H9 (cell line): Measurements from ENCODE around the gene GNB1L. TPM values are rescaled to one million over a fixed set of nuclear protein-coding genes. Genes with fewer than 3 reads are reported as not detected.

Experiments used
- DNase-seq: peaks from one replicate; pipeline ENCODE4 v3.0.0-alpha.2; 2017
- H2AFZ ChIP-seq: one replicate; pipeline ENCODE4 v1.6.1; 2013; ENCODE audit warnings: mild to moderate bottlenecking, low read length, control low read depth, moderate library complexity
- H2AK5ac ChIP-seq: 2 replicates; pipeline ENCODE4 v1.6.1; 2013; ENCODE audit warnings: low read length, control low read depth, mixed read lengths; ENCODE audit not compliant: insufficient read length
- H2BK120ac ChIP-seq: one replicate; pipeline ENCODE4 v1.6.1; 2013; ENCODE audit warnings: low read depth, mild to moderate bottlenecking, low read length, control low read depth, inconsistent platforms; ENCODE audit not compliant: poor library complexity, severe bottlenecking
- H2BK12ac ChIP-seq: 2 replicates; pipeline ENCODE4 v1.6.1; 2013; ENCODE audit warnings: low read length, control low read depth, mixed read lengths, low read depth; ENCODE audit not compliant: insufficient read length
- H2BK15ac ChIP-seq: 2 replicates; pipeline ENCODE4 v1.6.1; 2013; ENCODE audit warnings: low read depth, low read length, control low read depth
- H2BK20ac ChIP-seq: one replicate; pipeline ENCODE4 v1.6.1; 2013; ENCODE audit warnings: low read depth, mild to moderate bottlenecking, low read length, control low read depth, inconsistent platforms; ENCODE audit not compliant: poor library complexity, severe bottlenecking
- H2BK5ac ChIP-seq: 2 replicates; pipeline ENCODE4 v1.6.1; 2013; ENCODE audit warnings: low read length, control low read depth, mixed read lengths; ENCODE audit not compliant: insufficient read length
- H3K14ac ChIP-seq: 2 replicates; pipeline ENCODE4 v1.6.1; 2013; ENCODE audit warnings: low read length, control low read depth; ENCODE audit not compliant: insufficient read depth
- H3K18ac ChIP-seq: 2 replicates; pipeline ENCODE4 v1.6.1; 2013; ENCODE audit warnings: low read depth, mild to moderate bottlenecking, mixed read lengths, low read length, control low read depth; ENCODE audit not compliant: insufficient read length
- H3K23ac ChIP-seq: 2 replicates; pipeline ENCODE4 v1.6.1; 2013; ENCODE audit warnings: low read length, control low read depth, mixed read lengths, low read depth; ENCODE audit not compliant: insufficient read length
- H3K23me2 ChIP-seq: 2 replicates; pipeline ENCODE4 v1.6.1; 2013; ENCODE audit warnings: low read depth, mild to moderate bottlenecking, mixed read lengths, low read length, control low read depth; ENCODE audit not compliant: insufficient read length, poor library complexity, severe bottlenecking
- H3K27ac ChIP-seq: 2 replicates; pipeline ENCODE4 v1.5.1; 2013; ENCODE audit warnings: low read length, control low read depth, mixed read lengths, low read depth; ENCODE audit not compliant: insufficient read length
- H3K27me3 ChIP-seq: 2 replicates; pipeline ENCODE4 v1.6.1; 2013; ENCODE audit warnings: low read length, control low read depth, inconsistent platforms; ENCODE audit not compliant: insufficient read depth
- H3K4ac ChIP-seq: 2 replicates; pipeline ENCODE4 v1.6.1; 2013; ENCODE audit warnings: low read depth, mild to moderate bottlenecking, control low read depth, inconsistent platforms, low read length, moderate library complexity
- H3K4me1 ChIP-seq: 2 replicates; pipeline ENCODE4 v1.6.1; 2013; ENCODE audit warnings: low read length, control low read depth, inconsistent platforms; ENCODE audit not compliant: insufficient read depth
- H3K4me2 ChIP-seq: 2 replicates; pipeline ENCODE4 v1.6.1; 2013; ENCODE audit warnings: low read length, control low read depth, mixed read lengths; ENCODE audit not compliant: insufficient read length, insufficient read depth
- H3K56ac ChIP-seq: 2 replicates; pipeline ENCODE4 v1.6.1; 2013; ENCODE audit warnings: low read depth, mild to moderate bottlenecking, mixed read lengths, low read length, control low read depth; ENCODE audit not compliant: insufficient read length
- H3K79me1 ChIP-seq: 2 replicates; pipeline ENCODE4 v1.6.1; 2013; ENCODE audit warnings: low read depth, mild to moderate bottlenecking, moderate library complexity, low read length, control low read depth, inconsistent platforms; ENCODE audit not compliant: insufficient read depth, poor library complexity, severe bottlenecking
- H3K79me2 ChIP-seq: 2 replicates; pipeline ENCODE4 v1.6.1; 2013; ENCODE audit warnings: low read length, control low read depth, inconsistent platforms; ENCODE audit not compliant: insufficient read depth
- H3K9ac ChIP-seq: 2 replicates; pipeline ENCODE4 v1.6.1; 2013; ENCODE audit warnings: low read length, control low read depth, mixed read lengths; ENCODE audit not compliant: insufficient read length; ENCODE audit errors: extremely low read depth
- H3K9me3 ChIP-seq: one replicate; pipeline ENCODE4 v1.6.1; 2013; ENCODE audit warnings: low read depth, low read length, inconsistent platforms; ENCODE audit not compliant: control insufficient read depth
- H3T11ph ChIP-seq: one replicate; pipeline ENCODE4 v1.6.1; 2013; ENCODE audit warnings: mild to moderate bottlenecking, low read length, control low read depth, inconsistent platforms
- H4K20me1 ChIP-seq: one replicate; pipeline ENCODE4 v1.6.1; 2013; ENCODE audit not compliant: control insufficient read depth, insufficient read length, insufficient read depth
- H4K5ac ChIP-seq: 2 replicates; pipeline ENCODE4 v1.6.1; 2013; ENCODE audit warnings: low read depth, mild to moderate bottlenecking, mixed read lengths, low read length, control low read depth; ENCODE audit not compliant: insufficient read length
- H4K8ac ChIP-seq: replicated peaks from 2 replicates; pipeline ENCODE4 v1.6.1; 2013; ENCODE audit warnings: low read length, control low read depth, mixed read lengths, low read depth; ENCODE audit not compliant: insufficient read length
- H4K91ac ChIP-seq: 2 replicates; pipeline ENCODE4 v1.6.1; 2013; ENCODE audit warnings: low read depth, mild to moderate bottlenecking, moderate library complexity, mixed read lengths, low read length, control low read depth; ENCODE audit not compliant: insufficient read length
- H3K27ac Mint-ChIP-seq, 3 experiments: 2 replicates in 2 of 3; 3 replicates in 1 of 3; pipeline ENCODE4 v1.8.0; 2020 to 2021; ENCODE audit warnings: mixed read lengths in 3 of 3, mild to moderate bottlenecking in 1 of 3, moderate library complexity in 1 of 3
- H3K27me3 Mint-ChIP-seq: 2 replicates; pipeline ENCODE4 v1.8.0; 2021; ENCODE audit warnings: low read depth, mild to moderate bottlenecking, moderate library complexity, mixed read lengths
- H3K36me3 Mint-ChIP-seq, 3 experiments: 2 replicates in 2 of 3; 3 replicates in 1 of 3; pipeline ENCODE4 v1.8.0; 2020 to 2021; ENCODE audit warnings: low read depth in 3 of 3, mixed read lengths in 3 of 3; ENCODE audit not compliant: insufficient read depth in 1 of 3
- H3K4me1 Mint-ChIP-seq, 2 experiments: 2 replicates each; pipeline ENCODE4 v1.8.0; 2020; ENCODE audit warnings: mixed read lengths in 2 of 2
- H3K4me3 Mint-ChIP-seq, 2 experiments: 2 replicates in 1 of 2; 3 replicates in 1 of 2; pipeline ENCODE4 v1.8.0; 2020 to 2021; ENCODE audit warnings: mild to moderate bottlenecking in 2 of 2, mixed read lengths in 2 of 2, moderate library complexity in 1 of 2
- H3K9me3 Mint-ChIP-seq, 2 experiments: 2 replicates in 1 of 2; 3 replicates in 1 of 2; pipeline ENCODE4 v1.8.0; 2020; ENCODE audit warnings: mild to moderate bottlenecking in 2 of 2, mixed read lengths in 2 of 2, moderate library complexity in 1 of 2
- WGBS: extraction: QIAGEN DNeasy Blood & Tissue Kit; methylation state at CpG from one replicate; pipeline ENCODE4 v1.1.7; 2013; ENCODE audit warnings: missing lambda C conversion rate, low lambda C conversion rate, mixed read lengths; ENCODE audit not compliant: insufficient read length; ENCODE audit errors: extremely low coverage; 5-methylcytosine and 5-hydroxymethylcytosine counted together
- total RNA-seq: library from RNA; stranded (reverse); gene quantifications from 2 replicates; pipeline ENCODE4 v1.2.1, GENCODE V29; 2021
- TF ChIP-seq, protein P1 (sequence below): fragments of 200-600 bp; sonication (generic); conservative IDR thresholded peaks from 3 replicates; pipeline ENCODE4 v1.8.0; 2021; ENCODE audit warnings: antibody characterized with exemption, mild to moderate bottlenecking

The GNB1L gene
- total RNA-seq, 1 experiment from 2014 or later, result 22.4 TPM

- no peak overlapping the region for H2BK12ac ChIP-seq
- H4K5ac ChIP-seq, result no peak overlapping the region
- no peak overlapping the region for H2BK20ac ChIP-seq
- H3T11ph ChIP-seq, result no peak overlapping the region
- H3K56ac ChIP-seq, result no peak overlapping the region
- H3K18ac ChIP-seq, result no peak overlapping the region
- H2AFZ ChIP-seq, result no peak overlapping the region
- no peaks in the 10 kb centered on the region for H3K27me3 ChIP-seq
- no peak for DNase-seq
- Mint-ChIP-seq H3K27me3 (no peaks in the 10 kb centered on the region), H3K4me1 (peaks cover 13 to 14% of the 10 kb centered on the region in 2 experiments), H3K36me3 (no peaks in the 10 kb centered on the region), H3K4me3 (no peak overlapping the region), H3K27ac (no peak overlapping the region; a peak in 1 of 7 replicates), H3K9me3 (no peaks in the 10 kb centered on the region)
- no peak overlapping the region for H2BK15ac ChIP-seq
- no peak overlapping the region for H3K4me2 ChIP-seq
- H3K9ac ChIP-seq, result no peak overlapping the region
- H2BK120ac ChIP-seq, result no peak overlapping the region
- H3K27ac ChIP-seq, result no peak overlapping the region
- H3K4ac ChIP-seq, result no peak overlapping the region
- H2AK5ac ChIP-seq, result no peak overlapping the region
- H3K23me2 ChIP-seq, result no peaks in the 10 kb centered on the region
- no peaks in the 10 kb centered on the region for H4K20me1 ChIP-seq
- no peak overlapping the region for H3K23ac ChIP-seq
- no peaks in the 10 kb centered on the region for H3K9me3 ChIP-seq
- no peaks in the 10 kb centered on the region for H3K79me1 ChIP-seq
- no peak overlapping the region for H4K91ac ChIP-seq
- H2BK5ac ChIP-seq, result no peak overlapping the region
- H3K14ac ChIP-seq, result no peak overlapping the region
- TF ChIP-seq, protein P1, sequence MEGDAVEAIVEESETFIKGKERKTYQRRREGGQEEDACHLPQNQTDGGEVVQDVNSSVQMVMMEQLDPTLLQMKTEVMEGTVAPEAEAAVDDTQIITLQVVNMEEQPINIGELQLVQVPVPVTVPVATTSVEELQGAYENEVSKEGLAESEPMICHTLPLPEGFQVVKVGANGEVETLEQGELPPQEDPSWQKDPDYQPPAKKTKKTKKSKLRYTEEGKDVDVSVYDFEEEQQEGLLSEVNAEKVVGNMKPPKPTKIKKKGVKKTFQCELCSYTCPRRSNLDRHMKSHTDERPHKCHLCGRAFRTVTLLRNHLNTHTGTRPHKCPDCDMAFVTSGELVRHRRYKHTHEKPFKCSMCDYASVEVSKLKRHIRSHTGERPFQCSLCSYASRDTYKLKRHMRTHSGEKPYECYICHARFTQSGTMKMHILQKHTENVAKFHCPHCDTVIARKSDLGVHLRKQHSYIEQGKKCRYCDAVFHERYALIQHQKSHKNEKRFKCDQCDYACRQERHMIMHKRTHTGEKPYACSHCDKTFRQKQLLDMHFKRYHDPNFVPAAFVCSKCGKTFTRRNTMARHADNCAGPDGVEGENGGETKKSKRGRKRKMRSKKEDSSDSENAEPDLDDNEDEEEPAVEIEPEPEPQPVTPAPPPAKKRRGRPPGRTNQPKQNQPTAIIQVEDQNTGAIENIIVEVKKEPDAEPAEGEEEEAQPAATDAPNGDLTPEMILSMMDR, result no peak
- H3K79me2 ChIP-seq, result no peaks in the 10 kb centered on the region; the same call in 1 of the 2 replicates
- no peak overlapping the region for H4K8ac ChIP-seq
- WGBS, result no CpG with 5 or more reads among the region's 23 CpGs
- peaks cover under 1% of the 10 kb centered on the region; the same call in 1 of the 2 replicates for H3K4me1 ChIP-seq
Measured at GRCh38 chr22:19875531-19876313, 21.0 kb upstream of the GNB1L start.
